Heart right ventricle (tissue), 16 donors: ENCODE data around the gene DUSP7. TPM values are rescaled to one million over a fixed set of nuclear protein-coding genes. Genes with fewer than 3 reads are reported as not detected.

Experiments used
- ATAC-seq, 8 donors: fragments of 200-7000 bp; cut with Tn5 transposase; one replicate each; pipeline ENCODE4 v1.9.1; 2020; ENCODE audit warnings: mild to moderate bottlenecking in 8 of 8, moderate library complexity in 8 of 8, moderate number of reproducible peaks in 1 of 8
- DNase-seq, 2 donors: peaks; one replicate each; pipeline ENCODE4 v3.0.0-alpha.2; 2020
- H3K27ac ChIP-seq, 10 donors: fragments of 200-600 bp; sonication (generic) in 2 of 10; one replicate each; pipeline versions ENCODE4 v1.5.0 to v1.8.0; 2020 to 2022; ENCODE audit warnings: mild to moderate bottlenecking in 3 of 10
- H3K27me3 ChIP-seq, 7 donors: fragments of 200-600 bp; one replicate each; pipeline ENCODE4 v1.8.0; 2021 to 2022; ENCODE audit warnings: mild to moderate bottlenecking in 2 of 7
- H3K36me3 ChIP-seq, 9 donors: fragments of 200-600 bp; sonication (generic) in 1 of 9; one replicate each; pipeline versions ENCODE4 v1.5.0 to v1.8.0; 2020 to 2022; ENCODE audit warnings: mild to moderate bottlenecking in 2 of 9
- H3K4me1 ChIP-seq, 9 donors: fragments of 200-600 bp; sonication (generic) in 1 of 9; one replicate each; pipeline versions ENCODE4 v1.5.0 to v1.8.0; 2020 to 2022; ENCODE audit warnings: mild to moderate bottlenecking in 4 of 9
- H3K4me3 ChIP-seq, 10 donors: fragments of 200-600 bp; sonication (generic) in 2 of 10; one replicate each; pipeline versions ENCODE4 v1.5.0 to v1.8.0; 2020 to 2022; ENCODE audit warnings: mild to moderate bottlenecking in 7 of 10, moderate library complexity in 2 of 10
- H3K9me3 ChIP-seq, 11 donors: fragments of 200-600 bp in 10 of 11; sonication (generic) in 2 of 11; one replicate each; pipeline versions ENCODE4 v1.5.0 to v1.8.0; 2013 to 2022; ENCODE audit warnings: mild to moderate bottlenecking in 2 of 11, control low read depth in 1 of 11, moderate library complexity in 1 of 11
- CTCF ChIP-seq, 9 donors: fragments of 200-600 bp; sonication (generic) in 2 of 9; IDR thresholded peaks; one replicate each; pipeline versions ENCODE4 v1.5.0 to v1.8.0; 2021 to 2022; ENCODE audit warnings: antibody characterized with exemption in 9 of 9, mild to moderate bottlenecking in 5 of 9, moderate library complexity in 1 of 9
- WGBS, 2 donors: extraction: QIAGEN DNeasy Blood & Tissue Kit; methylation state at CpG; one replicate each; pipeline ENCODE4 v1.1.7; 2013; ENCODE audit warnings: inconsistent platforms in 1 of 2; 5-methylcytosine and 5-hydroxymethylcytosine counted together
- intact Hi-C, 10 donors: fragments of 100-400 bp; cut with DNase I; formaldehyde crosslinking; loops; one replicate each; pipeline versions ENCODE4 v1.11.1 to v1.14.2; 2022
- polyA plus RNA-seq, 2 donors: library from polyadenylated mRNA; stranded (reverse); fragments of 200-250 nt; gene quantifications; one replicate each; pipeline ENCODE4 v1.2.3, GENCODE V29; 2013
- total RNA-seq, 10 donors: library from RNA; stranded (reverse); fragmentation: NEBNext Ultra II Directional in 3 of 10; extraction: Animal tissue kit (Norgen Biotek cat#: 25700) in 3 of 10; gene quantifications; one replicate each; pipeline versions ENCODE4 v1.2.1 to v1.2.4, GENCODE V29; 2021 to 2023
- donor health status: Arrhythmogenic right ventricular cardiomyopathy.
- donor health status: ischemic (EF 13 %, LVEDD 7.1; RV severe dilation, severe dysfunction).
- donor health status: healthy with polysubstance abuse.
- donor health status: DM: no; HTN: yes; CAD: no.
- donor health status: DM: no; HTN: no; CAD: no.
- donor health status: ischemic (EF 25% LVEDD 6.9; RV normal size, moderate dysfunction).
- donor health status: ischemic (EF 25% LVEDD 5.7; RV mildly dilated, moderate dysfunction).
- donor health status: healthy.
- donor health status: DM: yes; HTN: yes; CAD: no.
- donor health status: Ischemic cardiomyopathy.
- donor health status: ischemic (EF 35%, LVEDD 5.7; RV mildly dilated, moderate dysfunction).
- donor health status: nonischemic (EF 11% LVEDD 7.7; RV severe dilation, severe dysfunction).
- donor health status: DM: yes; HTN: yes; CAD: no.
- donor health status: PGD.
- donor health status: ischemic (EF 29% LVEDD 5.4; RV normal size, mild dysfunction).
- donor health status: nonischemic (EF 23%, LVEDD 6.1; RV moderate dilation, normal function).

DUSP7 gene
- total and polyA plus RNA-seq, 12 donors = 10.4 to 29.7 (median 15.8) TPM

- ATAC-seq = peak; percentile 75 to 90 (median 86)
- Histone ChIP-seq H3K9me3 (no peaks in the 10 kb centered on the region), H3K4me3 (no peak overlapping the region), H3K27me3 (no peaks in the 10 kb centered on the region), H3K4me1 (peaks cover 13 to 49% (median 25%) of the 10 kb centered on the region in 9 donors), H3K27ac (peak overlapping the region; percentile 69 to 92 (median 87)), H3K36me3 (peaks cover 0 to 7% (median 0%) of the 10 kb centered on the region in 9 donors)
- WGBS, 2 donors = 46 to 57% methylated on average over 22 of the region's 22 CpGs
- peak in 4 of 9 donors; percentile 27 to 37 (median 32) for TF ChIP-seq CTCF (IDR thresholded peaks at IDR 0.05)
- DNase-seq = peak; percentile 60 to 63
- intact Hi-C loops = no loop called here
Measured at GRCh38 chr3:52070724-52071621, 14.6 kb upstream of the DUSP7 start.

- intact Hi-C loops = loop anchor here in 3 of 10 donors (5.0 kb wide), 2 partner anchors 37 to 52 kb away; no protein-coding TSS in a partner anchor
- Histone ChIP-seq H3K27me3 (no peaks in the 10 kb centered on the region), H3K4me3 (no peak overlapping the region), H3K36me3 (no peaks in the 10 kb centered on the region), H3K9me3 (no peaks in the 10 kb centered on the region), H3K27ac (peak overlapping the region; percentile 69 to 92 (median 87)), H3K4me1 (peaks cover 16 to 60% (median 34%) of the 10 kb centered on the region in 9 donors)
- DNase-seq = no peak
- 94 to 99% methylated on average over 4 of the region's 4 CpGs for WGBS, 2 donors
- TF ChIP-seq CTCF (IDR thresholded peaks at IDR 0.05) = no peak
- ATAC-seq = no peak
Measured at GRCh38 chr3:52069855-52070254, 13.5 kb upstream of the DUSP7 start.

- H3K27me3 ChIP-seq = no peaks in the 10 kb centered on the region
- intact Hi-C loops = loop anchor here in 3 of 10 donors (5.0 kb wide), 2 partner anchors 38 to 53 kb away; no protein-coding TSS in a partner anchor
- ATAC-seq = no peak
- peaks cover 16 to 59% (median 34%) of the 10 kb centered on the region in 9 donors for H3K4me1 ChIP-seq
- WGBS, 2 donors = 95 to 96% methylated on average over 5 of the region's 5 CpGs
- H3K27ac ChIP-seq = no peak overlapping the region
- DNase-seq = no peak
- TF ChIP-seq CTCF (IDR thresholded peaks at IDR 0.05) = no peak
- H3K4me3 ChIP-seq = no peak overlapping the region
- no peaks in the 10 kb centered on the region for H3K36me3 ChIP-seq
- H3K9me3 ChIP-seq = no peaks in the 10 kb centered on the region
Measured at GRCh38 chr3:52069135-52069534, 12.8 kb upstream of the DUSP7 start.

GRCh38 chr3:52068730-52069129 lies 12.4 kb upstream of the DUSP7 start:
- Histone ChIP-seq H3K27ac (peak overlapping the region in 2 of 10 donors; percentile 19 to 25), H3K36me3 (no peaks in the 10 kb centered on the region), H3K4me1 (peaks cover 15 to 55% (median 31%) of the 10 kb centered on the region in 9 donors), H3K4me3 (no peak overlapping the region), H3K27me3 (no peaks in the 10 kb centered on the region), H3K9me3 (no peaks in the 10 kb centered on the region)
- WGBS, 2 donors = 96% methylated on average over 12 of the region's 12 CpGs
- intact Hi-C loops = loop anchor here in 3 of 10 donors (5.0 kb wide), 2 partner anchors 39 to 54 kb away; no protein-coding TSS in a partner anchor
- DNase-seq (no peak), ATAC-seq (no peak)
- no peak for TF ChIP-seq CTCF (IDR thresholded peaks at IDR 0.05)
